ENCODE data around the gene TSPAN5.

- TF ChIP-seq ZFP30 (CRISPR knock-in tag; IDR thresholded peaks at IDR 0.05) (no peak), ARNTL (CRISPR knock-in tag; IDR thresholded peaks at IDR 0.05; ENCODE audit: borderline replicate concordance, low read depth) (no peak), ISL1 (CRISPR knock-in tag; IDR thresholded peaks at IDR 0.05) (no peak), ZC3H10 (CRISPR knock-in tag; IDR thresholded peaks at IDR 0.05) (no peak), ESRRG (CRISPR knock-in tag; IDR thresholded peaks at IDR 0.05) (no peak), RARB (CRISPR knock-in tag; IDR thresholded peaks at IDR 0.05) (no peak)
These were observed 141.8 kb downstream of the TSPAN5 start for GRCh38 chr4:98516441-98517217.

Measured in SK-N-SH treated with all-trans-retinoic acid at 6 μM for 48 hours (cell line).